H1 (cell line): ENCODE results near the gene ELOA.

Experiments
- CTBP2 ChIP-seq: IDR thresholded peaks from 2 replicates; pipeline ENCODE4 v1.7.0; 2011; ENCODE audit warnings: borderline replicate concordance, mild to moderate bottlenecking, moderate library complexity, mixed read lengths, low read length; ENCODE audit not compliant: insufficient read depth, insufficient read length
- CTCF ChIP-seq, 3 experiments: IDR thresholded peaks; 1 replicate in 2 of 3; 2 replicates in 1 of 3; pipeline versions ENCODE4 v1.5.1 to v1.6.1; 2011; ENCODE audit warnings: low read length in 3 of 3, mild to moderate bottlenecking in 3 of 3, inconsistent platforms in 2 of 3, low read depth in 1 of 3, moderate library complexity in 1 of 3; ENCODE audit not compliant: insufficient read depth in 1 of 3; ENCODE audit errors: control extremely low read depth in 1 of 3
- EP300 ChIP-seq, 2 experiments: IDR thresholded peaks; 1 replicate in 1 of 2; 2 replicates in 1 of 2; pipeline ENCODE4 v1.6.1; 2011 to 2012; ENCODE audit warnings: low read depth in 2 of 2, low read length in 2 of 2, mild to moderate bottlenecking in 2 of 2, borderline replicate concordance in 1 of 2, inconsistent platforms in 1 of 2, moderate library complexity in 1 of 2
- EZH2 ChIP-seq: fragments of 200-600 bp; sonication (generic); IDR thresholded peaks from 2 replicates; pipeline ENCODE4 v1.7.1; 2012; ENCODE audit warnings: low read depth, mild to moderate bottlenecking, moderate library complexity, low read length, inconsistent platforms; ENCODE audit not compliant: severe bottlenecking
- HDAC2 ChIP-seq, 2 experiments: fragments of 300-600 bp in 1 of 2; sonication (generic) in 1 of 2; IDR thresholded peaks; 2 replicates each; pipeline ENCODE4 v1.6.1; 2011 to 2012; ENCODE audit warnings: low read depth in 2 of 2, low read length in 2 of 2, mild to moderate bottlenecking in 2 of 2, moderate library complexity in 2 of 2, borderline replicate concordance in 1 of 2, inconsistent platforms in 1 of 2
- HDAC6 ChIP-seq: IDR thresholded peaks from one replicate; pipeline ENCODE4 v1.7.1; 2012; ENCODE audit warnings: low read depth, mild to moderate bottlenecking, inconsistent platforms, low read length, moderate library complexity
- MAX ChIP-seq: IDR thresholded peaks from 2 replicates; pipeline ENCODE4 v1.6.1; 2012; ENCODE audit warnings: inconsistent platforms
- NRF1 ChIP-seq: IDR thresholded peaks from 2 replicates; pipeline ENCODE4 v1.6.1; 2011; ENCODE audit warnings: mild to moderate bottlenecking, low read depth, low read length, improper control_type of control experiment
- POLR2A ChIP-seq, 2 experiments: IDR thresholded peaks; 1 replicate in 1 of 2; 2 replicates in 1 of 2; pipeline ENCODE4 v1.6.1; 2011; ENCODE audit warnings: low read depth in 2 of 2, low read length in 2 of 2, mild to moderate bottlenecking in 2 of 2; ENCODE audit errors: control extremely low read depth in 1 of 2
- SP2 ChIP-seq: IDR thresholded peaks from 2 replicates; pipeline ENCODE4 v1.6.1; 2012; ENCODE audit warnings: mild to moderate bottlenecking, low read length, inconsistent platforms
- TAF1 ChIP-seq: IDR thresholded peaks from 2 replicates; pipeline ENCODE4 v1.6.1; 2011; ENCODE audit warnings: mild to moderate bottlenecking, low read depth, low read length

GRCh38 chr1:23720256-23720995 is 22.8 kb upstream of the ELOA start:
- TF ChIP-seq NRF1 = no peak
- TF ChIP-seq CTCF (IDR thresholded peaks at IDR 0.05; ENCODE audit: control extremely low read depth in 1 of 3, insufficient read depth in 1 of 3, low read depth in 1 of 3, low read length in 3 of 3) = no peak
- no peak for TF ChIP-seq CTBP2
- no peak for TF ChIP-seq HDAC6
- no peak for TF ChIP-seq SP2
- TF ChIP-seq POLR2A (IDR thresholded peaks at IDR 0.05; ENCODE audit: control extremely low read depth in 1 of 2, low read depth in 2 of 2, low read length in 2 of 2) = no peak
- no peak for TF ChIP-seq TAF1
- no peak for TF ChIP-seq HDAC2 (IDR thresholded peaks at IDR 0.05; ENCODE audit: borderline replicate concordance in 1 of 2, low read depth in 2 of 2, low read length in 2 of 2)
- TF ChIP-seq MAX = no peak
- no peak for TF ChIP-seq EP300 (IDR thresholded peaks at IDR 0.05; ENCODE audit: borderline replicate concordance in 1 of 2, low read depth in 2 of 2, low read length in 2 of 2)
- no peak for TF ChIP-seq EZH2
